Stimulated activated CD8-positive, alpha-beta memory T cell treated with anti-CD3 and anti-CD28 coated beads, Interleukin-15, amount 100 ng/mL, for 4 hours (primary cell): Measurements from ENCODE around the gene CD7.
A peak's percentile ranks its signal among the peaks of the same experiment; 100 is the strongest.

Source experiments
- DNase-seq, 2 donors: peaks; one replicate each; pipeline ENCODE4 v3.0.0-alpha.2; 2020; ENCODE audit warnings: low read depth in 2 of 2

Gene CD7

DNA sequence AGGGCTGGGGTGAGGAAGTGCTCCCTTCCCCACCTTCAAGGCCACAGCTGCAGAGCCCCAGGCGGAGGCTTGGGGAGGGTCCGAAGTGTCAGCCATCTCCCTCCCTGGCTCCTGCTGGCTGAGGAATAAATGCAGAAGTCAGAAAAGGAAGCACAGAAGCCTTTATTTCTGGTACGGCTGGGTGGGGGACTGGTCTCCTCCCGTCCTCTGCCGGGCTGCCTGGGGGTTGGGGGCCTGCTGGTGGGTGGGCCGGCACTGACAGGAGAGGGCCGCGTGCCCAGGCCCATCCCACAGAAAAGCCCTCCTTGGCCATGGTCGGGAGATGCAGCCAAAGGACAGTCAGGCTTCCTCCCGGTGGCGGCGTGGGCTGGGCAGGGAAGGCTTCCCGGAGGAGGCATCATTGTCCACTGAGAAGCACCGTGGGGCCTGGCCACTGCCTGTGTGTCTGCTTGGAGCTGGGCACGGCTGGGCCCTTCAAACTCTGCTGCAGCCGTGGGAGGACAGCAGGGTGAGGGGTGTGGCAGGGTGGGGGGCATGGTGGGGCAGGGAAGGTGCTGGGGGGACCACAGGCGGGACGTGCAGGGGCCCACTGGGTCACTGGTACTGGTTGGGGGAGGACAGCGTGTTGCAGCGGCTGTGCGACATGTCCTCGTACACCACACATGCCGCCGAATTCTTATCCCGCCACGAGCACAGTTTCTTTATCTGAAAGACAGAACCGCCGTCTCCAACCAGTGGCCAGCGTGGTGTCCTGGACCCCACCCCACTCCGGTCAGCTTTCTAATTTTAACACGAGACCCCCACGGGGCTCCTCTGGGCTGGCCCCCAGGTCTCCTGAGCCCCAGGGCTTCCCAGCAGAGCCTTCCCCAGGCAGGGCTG is 2.4 kb downstream of the CD7 start:
- no peak for DNase-seq

DNA sequence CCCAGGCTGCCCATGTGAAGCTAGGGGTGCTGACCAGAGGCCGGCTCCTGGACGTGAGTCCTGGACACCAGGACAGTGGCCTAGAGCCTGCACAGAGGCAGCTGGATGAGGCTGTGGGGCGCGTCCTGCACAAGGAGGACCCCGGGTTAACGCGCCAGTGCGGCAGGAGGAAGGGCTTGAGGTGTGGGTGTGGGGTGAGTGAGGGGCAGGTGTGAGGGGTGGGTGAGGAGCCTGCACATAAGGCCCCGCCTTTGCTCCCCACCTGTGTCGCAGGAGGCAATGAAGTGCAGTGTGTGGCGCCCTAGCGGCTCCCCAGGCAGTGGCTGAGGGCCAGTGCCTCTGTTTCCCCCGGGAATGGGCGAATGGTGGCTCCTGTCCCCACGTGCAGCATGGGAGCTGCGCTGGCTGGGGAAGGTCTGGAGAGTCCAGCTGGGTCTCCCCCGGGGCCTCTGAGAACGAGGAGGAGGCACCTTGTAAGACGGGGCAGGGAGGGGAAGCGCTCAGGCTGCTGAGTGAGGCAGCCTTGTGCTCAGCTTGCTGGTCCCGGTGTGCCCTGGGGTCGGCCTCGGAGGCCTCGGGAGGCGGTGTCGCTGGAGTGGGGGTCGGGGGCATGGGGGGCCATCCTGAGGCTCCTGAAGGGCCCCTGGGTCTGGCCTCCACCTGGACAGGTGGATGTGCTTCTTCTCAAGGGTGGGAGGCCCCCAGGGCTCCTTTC is 3.2 kb downstream of the CD7 start:
- no peak for DNase-seq

- no peak for DNase-seq
Observed at GRCh38 chr17:82313195-82314011, 4.0 kb downstream of the CD7 start.

GRCh38 chr17:82311971-82312370 is 5.4 kb downstream of the CD7 start:
- DNase-seq: no peak

- DNase-seq: no peak
Observed at GRCh38 chr17:82310877-82311276, 6.5 kb downstream of the CD7 start.

GRCh38 chr17:82309656-82310570 is 7.5 kb downstream of the CD7 start:
- DNase-seq: no peak

DNA sequence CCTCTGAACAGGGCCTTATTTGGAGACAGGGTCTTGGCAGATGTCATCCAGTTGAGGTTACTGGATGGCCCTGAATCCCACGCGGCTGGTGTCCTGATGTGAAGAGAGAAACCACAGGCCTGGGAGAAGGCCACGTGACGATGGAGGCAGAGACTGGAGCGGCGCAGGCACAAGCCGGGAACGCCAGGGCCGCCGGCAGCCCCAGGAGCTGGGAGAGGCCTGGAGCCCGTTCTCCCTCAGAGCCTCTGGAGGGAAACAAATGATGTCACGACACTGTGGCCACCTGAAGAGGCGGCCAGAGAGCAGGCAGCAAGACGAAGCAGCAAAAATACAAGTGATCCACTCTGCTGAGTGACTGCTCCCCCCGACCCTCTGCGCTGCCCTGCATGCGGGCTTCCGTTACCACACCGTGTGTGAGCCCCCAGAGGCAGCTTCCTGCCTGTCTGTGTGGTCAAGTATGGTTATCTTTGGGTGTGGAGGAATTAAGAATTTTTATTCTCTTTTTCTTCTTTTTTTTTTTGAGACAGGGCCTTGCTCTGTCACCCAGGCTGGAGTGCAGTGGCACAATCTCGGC is 11.6 kb downstream of the CD7 start:
- DNase-seq: no peak

DNA sequence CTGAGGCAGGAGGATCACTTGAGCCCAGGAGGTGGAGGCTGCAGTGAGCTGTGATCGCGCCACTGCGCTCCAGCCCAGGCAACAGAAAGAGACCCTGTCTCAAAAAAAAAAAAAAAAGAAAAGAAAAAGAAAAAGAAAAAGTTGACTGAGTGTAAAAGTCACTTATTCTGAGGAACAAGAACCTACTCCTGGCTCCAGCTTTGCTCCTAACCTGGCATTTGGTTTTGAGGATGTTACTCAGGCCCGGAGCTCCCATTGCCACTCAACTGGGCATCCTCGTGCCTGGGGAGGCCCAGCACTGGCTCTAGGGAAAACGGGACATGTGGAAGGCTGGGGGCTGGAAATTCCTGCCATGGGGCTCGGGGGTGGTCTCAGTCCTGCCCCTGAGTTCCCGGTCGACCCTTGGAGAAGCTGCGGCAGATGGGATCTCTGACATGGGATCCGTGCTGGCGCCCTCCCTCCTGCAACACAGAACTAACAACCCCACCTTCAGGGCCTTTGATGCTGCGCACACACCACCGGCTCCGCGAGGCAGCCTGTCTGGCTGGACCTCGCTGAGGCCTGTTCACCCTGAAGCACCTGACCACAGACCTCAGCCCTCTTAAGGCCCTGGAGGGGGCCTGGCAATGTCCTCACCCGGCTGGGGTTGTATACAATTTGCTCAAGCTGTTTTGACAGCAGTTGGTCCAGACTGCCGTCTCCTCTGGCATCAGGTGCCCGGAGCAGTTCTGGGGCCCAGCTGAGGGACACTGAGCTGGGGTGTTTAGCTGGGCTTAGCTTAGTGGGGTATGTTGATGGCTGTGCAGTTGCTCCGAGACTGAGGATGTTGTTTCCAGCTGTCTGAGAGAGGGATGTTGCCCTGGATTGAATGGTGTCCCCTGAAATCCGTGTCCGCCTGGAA is 12.3 kb downstream of the CD7 start:
- no peak for DNase-seq

DNA sequence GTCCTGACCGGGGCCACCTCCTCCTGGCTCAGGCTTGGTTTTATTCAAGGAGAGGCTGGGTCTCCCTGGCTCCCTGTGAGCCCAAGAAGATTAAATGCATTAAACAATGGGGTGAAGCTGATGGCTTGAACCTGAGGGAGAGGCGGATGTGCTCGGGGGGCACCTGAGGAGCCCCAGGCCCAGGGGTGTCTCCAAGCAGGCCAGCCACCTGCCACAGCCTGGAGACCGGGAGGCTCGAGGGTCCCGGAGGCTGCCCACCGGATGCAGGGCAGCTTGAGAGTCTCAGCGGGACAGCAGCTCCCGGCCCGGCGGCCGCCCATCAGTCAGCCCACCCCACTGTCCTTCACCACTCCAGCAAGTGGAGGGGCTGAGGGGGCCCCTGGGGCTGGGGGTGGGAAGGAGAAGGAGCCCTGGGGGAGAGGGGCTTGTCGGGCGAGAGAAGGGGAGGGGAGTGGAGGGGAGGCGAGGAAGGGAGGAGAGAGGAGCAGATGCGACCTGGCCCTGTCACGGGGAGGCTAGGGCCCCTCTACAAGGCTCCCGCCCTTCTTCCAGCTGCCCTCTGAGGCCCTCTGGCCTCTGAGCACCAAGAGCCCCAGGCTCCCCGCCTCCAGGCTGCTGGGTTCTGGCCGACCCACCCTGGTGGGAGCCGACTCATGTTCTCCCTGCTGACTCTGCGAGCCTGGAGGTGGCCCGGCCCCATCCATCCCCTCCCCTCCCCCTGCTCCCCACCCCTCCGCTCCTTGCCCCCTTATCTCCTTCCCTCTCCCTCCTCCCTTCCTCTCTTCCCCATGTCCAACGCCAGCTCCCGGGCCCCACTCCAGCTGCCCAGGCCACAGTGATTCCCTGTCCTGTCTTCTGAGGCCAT is 13.2 kb downstream of the CD7 start:
- no peak for DNase-seq

DNA sequence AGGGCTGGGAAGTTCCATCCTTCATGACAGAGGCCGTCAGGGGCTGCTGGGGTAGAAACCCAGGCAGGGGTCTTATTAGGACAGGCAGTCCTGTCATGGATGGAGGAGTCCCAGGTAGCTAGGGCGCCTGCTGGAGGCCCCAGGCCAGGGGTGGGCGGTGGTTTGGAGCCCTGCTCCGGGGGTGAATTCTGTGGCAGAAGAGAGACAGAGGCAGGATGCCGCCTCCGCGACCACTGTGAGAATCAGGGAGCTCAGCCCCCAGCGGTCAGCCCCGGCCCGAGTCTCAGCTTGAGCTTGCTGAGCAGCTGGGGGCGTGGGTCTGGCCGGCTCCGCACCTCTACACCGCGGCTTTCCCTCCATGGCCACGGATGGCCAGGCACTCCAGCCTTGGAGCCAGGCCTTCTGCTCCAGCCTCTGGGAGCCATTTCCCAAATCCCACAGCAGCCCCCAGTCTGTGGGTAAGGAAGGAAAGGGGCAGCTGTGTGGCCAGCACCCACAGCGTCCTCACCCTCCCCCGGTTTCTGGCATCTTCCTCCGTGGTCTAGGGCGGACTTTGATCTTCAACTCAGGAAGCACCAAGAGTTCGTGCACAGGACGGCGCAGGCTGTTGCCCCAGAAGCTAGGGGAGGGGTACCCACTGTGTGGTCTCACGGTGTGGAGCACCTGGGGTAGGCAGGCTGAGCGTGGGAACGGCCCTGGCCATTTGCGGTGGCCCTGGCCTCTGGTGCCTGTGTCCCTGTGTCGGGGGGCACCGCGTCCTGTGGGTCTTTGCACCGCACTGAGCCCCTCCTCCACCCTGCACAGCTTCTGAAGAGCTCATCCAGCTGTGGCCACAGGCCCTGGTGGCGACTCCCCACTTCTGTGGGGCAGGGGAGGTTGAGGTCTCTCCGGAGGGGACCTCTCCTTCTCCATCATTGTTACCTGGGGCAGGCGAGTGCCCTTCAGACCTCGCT is 14.1 kb downstream of the CD7 start:
- DNase-seq: no peak

- no peak for DNase-seq
Observed at GRCh38 chr17:82302568-82302963, 14.8 kb downstream of the CD7 start.

DNA sequence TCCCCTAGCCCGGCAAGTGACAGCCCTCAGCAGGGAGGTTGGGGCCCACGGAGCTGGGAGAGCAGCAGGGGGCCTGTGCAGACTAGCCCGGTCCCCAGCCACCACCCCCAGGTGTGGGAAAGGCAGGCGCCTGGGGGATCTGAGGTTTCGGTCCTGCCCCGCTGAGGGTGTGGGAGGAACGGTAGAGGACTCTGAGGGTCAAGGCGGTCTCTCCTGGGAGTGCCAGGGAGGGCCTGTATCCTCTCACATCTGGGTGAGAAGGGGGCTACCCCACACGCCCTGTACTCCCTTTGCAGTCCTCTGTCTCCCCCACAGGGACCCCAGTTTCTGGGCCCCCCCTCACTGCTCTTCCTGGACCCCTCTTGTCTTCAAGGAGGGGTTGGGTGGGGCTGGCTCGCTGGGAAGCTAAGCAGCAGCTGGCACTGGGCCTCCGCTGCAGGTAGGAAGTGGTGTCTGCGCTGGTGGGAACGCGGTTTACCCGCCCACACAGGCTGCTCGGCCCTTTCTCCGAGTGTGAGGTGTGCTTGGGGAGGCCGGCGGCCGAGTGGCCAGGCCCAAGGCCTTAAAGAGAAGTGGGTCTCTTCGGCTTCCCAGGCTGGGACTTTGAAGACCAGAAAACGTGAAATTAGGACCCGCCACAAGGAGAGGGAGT is 15.4 kb downstream of the CD7 start:
- no peak for DNase-seq

- DNase-seq: no peak
Observed at GRCh38 chr17:82301300-82301915, 16.0 kb downstream of the CD7 start.

- peak in 1 of 2 donors; percentile 48 for DNase-seq
Observed at GRCh38 chr17:82300707-82301270, 16.6 kb downstream of the CD7 start.

GRCh38 chr17:82300228-82300627 is 17.2 kb downstream of the CD7 start:
- no peak for DNase-seq

- DNase-seq: no peak
Observed at GRCh38 chr17:82299452-82299851, 18.0 kb downstream of the CD7 start.
